Stimulated activated CD4-positive, alpha-beta T cell treated with anti-CD3 and anti-CD28 coated beads, Interleukin-15, amount 100 ng/mL, for 1 hour (primary cell): Measurements from ENCODE around the gene ATP6AP1.
A peak's percentile ranks its signal among the peaks of the same experiment; 100 is the strongest.

ENCODE experiments used
- DNase-seq, 2 donors: peaks; one replicate each; pipeline ENCODE4 v3.0.0-alpha.2; 2020; ENCODE audit warnings: low read depth in 1 of 2, low spot score in 1 of 2

The ATP6AP1 gene

GRCh38 chrX:154444755-154445246 lies 16.3 kb downstream of the ATP6AP1 start:
- no peak for DNase-seq

DNA sequence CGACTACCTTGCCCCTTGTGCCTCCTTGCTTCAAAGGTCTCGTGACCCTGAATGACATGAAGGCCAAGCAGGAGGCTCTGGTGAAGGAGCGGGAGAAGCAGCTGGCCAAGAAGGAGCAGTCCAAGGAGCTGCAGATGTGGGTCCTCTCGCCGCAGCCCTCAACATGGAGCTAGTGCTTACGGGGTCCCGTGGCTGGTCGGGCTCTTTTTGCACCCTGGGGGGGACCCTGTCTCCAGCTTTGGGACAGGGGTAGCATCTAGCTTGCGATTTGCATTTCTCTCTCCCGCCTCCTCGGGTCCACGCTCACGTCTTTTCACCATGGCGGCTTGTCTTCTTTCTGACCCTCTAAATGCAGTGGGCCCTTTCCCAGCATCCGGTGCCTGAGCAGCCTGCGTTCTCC lies 17.3 kb downstream of the ATP6AP1 start:
- no peak for DNase-seq

- no peak for DNase-seq
These were observed 18.0 kb downstream of the ATP6AP1 start for GRCh38 chrX:154446430-154446829.

GRCh38 chrX:154448484-154448883 lies 20.0 kb downstream of the ATP6AP1 start:
- DNase-seq, result no peak

DNA sequence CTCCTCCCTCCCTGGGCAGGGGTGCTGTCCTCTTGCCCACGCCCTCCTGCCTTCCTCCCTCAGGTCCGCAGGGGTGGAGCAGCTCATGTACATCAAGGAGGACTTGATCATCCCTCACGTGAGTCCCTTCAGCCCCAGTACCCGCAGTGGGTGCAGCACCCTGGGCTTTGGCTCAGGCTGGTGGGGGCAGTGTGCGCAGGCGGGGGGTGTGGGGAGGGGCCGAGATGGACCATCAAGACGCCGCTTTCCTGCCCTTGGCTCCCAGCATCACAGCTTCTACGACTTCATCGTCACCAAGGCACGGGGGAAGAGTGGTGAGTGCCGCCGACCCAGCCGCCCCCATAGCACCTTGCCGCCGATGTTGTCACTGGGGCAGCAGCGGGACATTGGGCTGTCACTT lies 21.1 kb downstream of the ATP6AP1 start:
- DNase-seq, result no peak

DNA sequence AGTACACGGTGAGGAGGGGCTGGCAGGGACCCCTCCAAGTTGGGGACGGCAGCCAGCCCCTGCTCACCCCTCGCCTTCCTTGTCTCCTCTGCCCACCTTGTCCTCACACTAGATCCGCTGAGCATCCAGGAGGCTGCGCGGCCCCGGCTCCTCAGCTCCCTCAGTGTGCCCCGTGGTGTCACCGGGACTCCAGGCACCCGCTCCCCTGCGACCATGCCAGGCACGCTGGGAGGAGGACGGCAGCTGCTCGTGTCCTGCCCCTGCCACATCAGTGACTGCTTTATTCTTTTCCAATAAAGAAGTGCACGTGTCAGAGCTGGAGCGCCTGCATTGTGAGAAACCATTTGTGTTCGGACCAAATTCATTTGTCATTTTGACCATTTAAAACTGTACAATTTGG lies 21.8 kb downstream of the ATP6AP1 start:
- DNase-seq, result no peak

DNA sequence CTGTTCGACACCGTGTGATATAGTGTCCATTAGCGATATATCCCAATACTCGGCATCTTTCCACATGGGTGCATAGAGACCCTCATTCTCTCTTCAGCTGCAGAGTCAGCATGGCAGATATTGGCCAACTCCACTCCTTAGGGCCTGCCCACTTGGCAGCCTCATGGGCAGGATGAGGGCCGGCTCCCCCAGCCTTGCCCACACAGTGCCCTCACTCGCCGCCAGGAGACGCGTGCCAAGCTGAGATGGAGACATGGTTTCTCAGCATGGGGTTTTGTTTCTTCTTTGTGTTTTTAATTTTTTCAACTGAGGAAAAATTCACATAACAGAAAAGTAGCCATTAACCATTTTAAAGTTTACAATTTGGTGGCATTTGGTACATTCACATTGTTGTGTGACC lies 24.3 kb downstream of the ATP6AP1 start:
- DNase-seq, result no peak

DNA sequence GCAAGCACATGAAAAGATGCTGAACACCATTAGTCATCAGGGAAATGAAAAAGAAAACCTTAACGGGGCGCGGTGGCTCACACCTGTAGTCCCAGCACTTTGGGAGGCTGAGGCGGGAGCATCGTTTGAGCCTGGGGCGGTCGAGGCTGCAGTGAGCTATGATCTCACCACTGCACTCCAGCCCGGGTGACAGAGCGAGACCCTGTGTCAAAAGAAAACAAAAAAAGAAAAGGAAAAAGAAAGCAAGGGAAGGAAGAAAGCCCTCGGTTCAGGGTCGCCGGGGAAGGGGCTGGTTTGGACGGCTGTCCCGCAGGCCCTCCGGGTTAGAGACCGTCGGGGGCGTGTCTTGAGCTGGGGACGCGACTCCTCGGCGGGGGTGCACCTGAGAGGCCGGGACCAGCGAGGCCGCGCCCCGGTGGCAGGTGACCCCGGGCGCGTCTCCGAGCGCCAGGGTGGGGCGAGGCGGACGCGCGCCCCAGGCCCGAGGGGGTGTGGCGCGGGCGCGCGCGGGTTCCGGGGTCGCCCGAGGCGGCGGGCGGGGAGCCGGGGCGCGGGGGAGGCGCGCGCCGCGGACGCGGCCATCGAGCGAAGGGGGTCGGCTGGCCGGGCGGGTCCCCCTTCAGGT lies 29.1 kb downstream of the ATP6AP1 start:
- DNase-seq, result peak; percentile 24 to 38

DNA sequence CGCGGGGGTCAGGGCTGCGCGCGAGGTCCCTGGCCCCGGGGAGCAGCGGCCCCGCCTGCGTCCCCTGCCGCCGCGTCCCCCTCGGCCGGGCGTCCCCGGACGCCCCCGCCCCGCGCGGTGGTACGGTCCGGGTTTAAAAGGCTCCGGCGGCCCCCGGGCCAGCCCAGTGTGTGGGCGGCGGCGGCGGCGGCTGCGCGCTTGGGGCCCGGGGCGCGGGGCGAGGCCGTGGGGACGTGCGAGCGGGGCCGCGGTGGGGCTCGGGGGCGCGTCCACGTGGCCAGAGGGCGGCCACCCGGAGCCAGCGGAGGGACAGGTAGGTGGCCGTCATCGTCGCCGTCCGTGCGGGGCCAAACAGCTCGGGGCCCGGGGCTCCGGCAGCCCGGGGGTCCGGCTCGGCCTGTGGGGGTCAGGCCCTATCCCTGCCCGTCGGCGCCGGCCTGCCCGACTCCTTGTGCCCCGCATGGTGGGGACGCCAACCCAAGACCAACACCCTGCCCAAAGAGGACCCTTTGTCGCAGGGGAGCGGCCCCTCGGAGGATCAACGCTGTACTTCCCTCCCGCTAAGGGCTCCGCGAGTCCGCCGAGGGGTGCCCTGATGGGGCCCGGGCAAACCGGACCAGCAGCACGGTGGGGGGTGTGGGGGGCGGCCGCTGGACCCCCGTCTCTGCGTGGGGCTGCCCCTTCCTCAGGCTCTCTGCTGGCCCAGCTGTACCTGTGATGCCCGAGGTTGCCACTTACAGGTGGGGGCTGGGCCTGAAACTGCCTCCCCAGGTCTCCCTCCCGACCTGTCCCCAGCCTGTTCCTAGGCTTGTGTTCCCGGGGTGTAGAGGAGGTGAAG lies 29.9 kb downstream of the ATP6AP1 start, which contains the start of gene PLXNA3:
Gene PLXNA3, plus strand, starts transcription at position 166 of the 838 bp plus-strand sequence. CDS start 1,903 bp downstream, outside the sequence.
- DNase-seq, result peak; percentile 44 to 59

DNA sequence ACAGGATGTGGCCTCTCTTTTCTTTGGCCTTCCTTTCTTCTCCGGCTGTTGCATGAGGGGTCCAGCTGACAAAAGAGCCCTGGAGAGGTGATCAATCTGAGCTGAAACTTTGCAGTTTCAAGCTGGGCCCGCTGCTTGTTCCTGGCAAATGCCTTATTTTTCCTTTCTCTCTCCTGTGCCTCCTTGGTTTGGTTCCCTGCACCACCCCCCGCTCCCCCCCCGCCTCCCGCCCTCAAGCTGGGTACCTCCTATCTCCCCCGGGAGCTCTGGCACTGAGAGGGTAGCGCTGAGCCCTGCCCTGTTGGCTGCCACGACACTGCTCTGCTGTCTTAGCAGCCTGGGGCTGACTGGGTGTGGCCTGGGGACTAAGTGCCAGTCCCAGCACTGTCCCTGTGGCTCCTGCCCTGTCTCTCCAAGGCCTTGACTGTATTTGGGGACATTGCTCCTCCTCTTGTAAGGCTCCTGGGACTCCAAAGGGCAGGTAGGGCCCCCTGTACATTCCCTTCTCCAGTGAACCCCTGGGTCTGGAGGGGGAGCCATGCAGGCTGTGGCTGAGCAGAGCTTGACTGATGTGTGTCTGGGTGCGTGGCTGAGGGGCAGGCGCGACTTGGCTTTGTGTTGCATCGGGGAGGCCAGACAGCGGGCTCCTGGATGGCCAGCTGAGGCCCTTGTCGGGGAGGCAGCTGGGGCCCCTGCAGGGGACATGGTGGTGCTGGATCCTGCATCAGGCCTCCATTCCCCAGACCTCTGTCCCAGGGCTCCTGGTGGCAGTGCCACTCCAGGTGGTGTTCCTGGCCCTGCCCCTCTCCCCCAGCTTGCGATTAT lies 30.7 kb downstream of the ATP6AP1 start:
- DNase-seq, result no peak

GRCh38 chrX:154459832-154460231 lies 31.4 kb downstream of the ATP6AP1 start:
- no peak for DNase-seq

- no peak for DNase-seq
These were observed 31.8 kb downstream of the ATP6AP1 start for GRCh38 chrX:154460326-154460725.

DNA sequence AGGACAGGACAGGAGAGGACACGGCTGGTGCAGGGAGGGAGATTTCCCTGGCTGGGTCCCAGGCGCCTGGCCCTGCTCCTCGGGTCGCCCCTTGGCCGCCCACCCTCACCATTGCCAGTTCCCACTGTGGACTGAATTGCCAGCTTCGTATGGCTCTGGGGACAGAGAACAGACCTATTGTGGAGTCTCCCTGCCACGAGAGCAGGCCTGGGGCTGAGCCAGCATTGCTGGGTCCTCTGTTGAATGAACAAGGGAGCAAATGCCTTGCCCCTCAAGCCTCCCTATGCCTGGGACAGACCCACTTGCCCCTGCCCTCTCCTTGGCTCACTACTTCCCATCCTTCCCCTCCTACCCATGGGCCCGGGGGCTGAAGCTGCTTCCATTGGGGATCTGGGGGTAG lies 33.9 kb downstream of the ATP6AP1 start:
- DNase-seq, result no peak

DNA sequence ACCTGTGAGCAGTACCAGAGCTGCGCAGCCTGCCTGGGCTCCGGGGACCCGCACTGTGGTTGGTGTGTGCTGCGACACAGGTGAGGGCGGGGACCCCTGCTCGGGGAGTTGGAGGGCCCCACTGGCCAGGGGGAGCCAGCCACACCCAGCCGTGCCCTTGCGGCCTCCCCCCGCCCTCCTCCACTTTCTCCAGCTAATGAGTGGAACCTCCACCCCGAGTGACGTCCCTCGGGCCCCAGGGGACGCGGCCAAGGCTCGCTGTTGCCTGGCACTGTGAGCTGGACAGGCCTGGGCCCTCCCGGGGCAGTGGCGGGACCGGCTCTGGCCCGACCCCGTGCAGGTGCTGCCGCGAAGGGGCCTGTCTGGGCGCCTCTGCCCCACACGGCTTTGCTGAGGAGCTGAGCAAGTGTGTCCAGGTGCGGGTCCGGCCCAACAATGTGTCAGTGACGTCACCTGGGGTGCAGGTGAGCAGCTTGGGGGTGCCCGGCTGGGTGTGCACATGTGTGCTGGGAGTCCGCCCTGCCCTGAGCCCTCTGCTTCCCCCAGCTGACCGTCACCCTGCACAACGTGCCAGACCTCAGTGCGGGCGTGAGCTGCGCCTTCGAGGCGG lies 35.2 kb downstream of the ATP6AP1 start:
- no peak for DNase-seq

- DNase-seq, result no peak
These were observed 36.4 kb downstream of the ATP6AP1 start for GRCh38 chrX:154464806-154465365.

GRCh38 chrX:154465601-154466000 lies 37.1 kb downstream of the ATP6AP1 start:
- no peak for DNase-seq

DNA sequence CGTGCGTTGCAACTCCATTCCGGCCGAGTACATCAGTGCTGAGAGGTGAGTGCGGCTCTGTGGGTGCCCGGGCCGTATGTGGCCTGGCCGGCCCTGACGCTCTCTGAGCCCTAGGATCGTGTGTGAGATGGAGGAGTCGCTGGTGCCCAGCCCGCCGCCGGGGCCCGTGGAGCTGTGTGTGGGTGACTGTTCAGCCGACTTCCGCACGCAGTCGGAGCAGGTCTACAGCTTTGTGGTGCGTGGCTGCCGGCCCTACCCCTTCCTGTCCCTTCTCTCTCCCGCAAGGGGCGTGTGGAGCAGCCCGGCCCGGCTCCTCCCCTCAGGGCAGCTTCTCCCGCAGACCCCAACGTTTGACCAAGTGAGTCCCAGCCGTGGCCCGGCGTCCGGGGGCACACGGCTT lies 37.6 kb downstream of the ATP6AP1 start:
- DNase-seq, result no peak

GRCh38 chrX:154466907-154467306 lies 38.4 kb downstream of the ATP6AP1 start:
- DNase-seq, result no peak

DNA sequence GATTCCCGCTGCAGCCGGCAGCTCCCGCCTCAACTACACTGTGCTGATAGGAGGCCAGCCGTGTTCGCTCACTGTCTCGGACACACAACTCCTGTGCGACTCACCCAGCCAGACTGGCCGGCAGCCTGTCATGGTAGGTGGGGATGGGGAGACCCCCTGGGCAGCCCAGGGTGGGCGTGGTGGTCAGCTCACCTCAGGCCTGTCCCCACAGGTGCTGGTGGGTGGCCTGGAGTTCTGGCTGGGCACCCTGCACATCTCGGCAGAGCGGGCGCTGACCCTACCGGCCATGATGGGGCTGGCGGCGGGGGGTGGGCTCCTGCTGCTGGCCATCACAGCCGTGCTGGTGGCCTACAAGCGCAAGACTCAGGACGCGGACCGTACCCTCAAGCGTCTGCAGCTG lies 39.1 kb downstream of the ATP6AP1 start:
- no peak for DNase-seq

DNA sequence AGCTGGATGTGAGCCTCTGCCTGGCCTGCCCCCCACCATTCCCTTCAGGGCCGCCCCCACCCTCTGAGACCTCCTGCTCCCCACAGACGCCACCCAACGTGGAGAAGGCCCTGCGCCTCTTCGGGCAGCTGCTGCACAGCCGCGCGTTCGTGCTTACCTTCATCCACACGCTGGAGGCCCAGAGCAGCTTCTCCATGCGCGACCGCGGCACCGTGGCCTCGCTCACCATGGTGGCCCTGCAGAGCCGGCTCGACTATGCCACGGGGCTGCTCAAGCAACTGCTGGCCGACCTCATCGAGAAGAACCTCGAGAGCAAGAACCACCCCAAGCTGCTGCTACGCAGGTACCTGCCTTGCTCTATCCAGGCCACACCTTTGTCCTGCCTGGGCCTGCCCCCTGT lies 39.7 kb downstream of the ATP6AP1 start:
- no peak for DNase-seq

- DNase-seq, result no peak
These were observed 40.6 kb downstream of the ATP6AP1 start for GRCh38 chrX:154469114-154469513.
